Sigmoid colon (tissue), 7 donors: ENCODE results near the gene BICC1. TPM values are rescaled to one million over a fixed set of nuclear protein-coding genes. Genes with fewer than 3 reads are reported as not detected.

Source experiments
- DNase-seq: peaks from one replicate; pipeline ENCODE4 v3.0.0-alpha.2; 2019
- H3K27ac ChIP-seq, 4 donors: fragments of 200-600 bp; sonication (generic); one replicate each; pipeline ENCODE4 v1.5.1; 2016 to 2019; ENCODE audit warnings: mild to moderate bottlenecking in 1 of 4
- H3K27me3 ChIP-seq, 3 donors: fragments of 200-600 bp; sonication (generic); one replicate each; pipeline ENCODE4 v1.5.1; 2019; ENCODE audit warnings: mild to moderate bottlenecking in 1 of 3
- H3K36me3 ChIP-seq, 4 donors: fragments of 200-600 bp; sonication (generic); one replicate each; pipeline ENCODE4 v1.5.1; 2016 to 2019
- H3K4me1 ChIP-seq, 4 donors: fragments of 200-600 bp; sonication (generic); one replicate each; pipeline ENCODE4 v1.5.1; 2017 to 2019
- H3K4me3 ChIP-seq, 4 donors: fragments of 200-600 bp; sonication (generic); one replicate each; pipeline ENCODE4 v1.5.1; 2017 to 2019; ENCODE audit warnings: mild to moderate bottlenecking in 2 of 4, moderate library complexity in 1 of 4
- H3K9me3 ChIP-seq, 4 donors: fragments of 200-600 bp in 3 of 4; sonication (generic) in 3 of 4; one replicate each; pipeline versions ENCODE4 v1.5.1 to v1.6.1; 2013 to 2019
- EP300 ChIP-seq, 4 donors: sonication (generic); formaldehyde crosslinking; IDR thresholded peaks; one replicate each; pipeline ENCODE4 v1.6.1; 2017; ENCODE audit warnings: antibody characterized with exemption in 4 of 4
- POLR2A ChIP-seq, 2 donors: fragments of 450-650 bp; IDR thresholded peaks; one replicate each; pipeline ENCODE4 v1.6.1; 2016; ENCODE audit warnings: antibody characterized with exemption in 2 of 2, mild to moderate bottlenecking in 2 of 2, moderate library complexity in 2 of 2
- POLR2AphosphoS5 ChIP-seq, 4 donors: sonication (generic); formaldehyde crosslinking; IDR thresholded peaks; one replicate each; pipeline ENCODE4 v1.6.1; 2017; ENCODE audit warnings: antibody characterized with exemption in 4 of 4
- WGBS, 2 donors: extraction: QIAGEN DNeasy Blood & Tissue Kit; methylation state at CpG; one replicate each; pipeline ENCODE4 v1.1.7; 2013; 5-methylcytosine and 5-hydroxymethylcytosine counted together
- intact Hi-C: fragments of 100-400 bp; cut with DNase I; formaldehyde crosslinking; loops from one replicate; pipeline ENCODE4 v1.15.1; 2023
- polyA plus RNA-seq, 3 donors: library from polyadenylated mRNA; stranded (reverse); fragments of 200-250 nt; gene quantifications; one replicate each; pipeline ENCODE4 v1.2.3, GENCODE V29; 2013
- total RNA-seq, 4 donors: library from RNA; depleted of rRNA; stranded (reverse); fragments of >200 nt; gene quantifications; one replicate each; pipeline ENCODE4 v1.1.0, GENCODE V29; 2016
- TF ChIP-seq, protein P1 (sequence below), 4 experiments: fragments of 450-650 bp in 3 of 4; fragments of 200-600 bp in 1 of 4; IDR thresholded peaks; one replicate each; pipeline ENCODE4 v1.5.1; 2016 to 2019; ENCODE audit warnings: antibody characterized with exemption in 4 of 4, mild to moderate bottlenecking in 3 of 4, moderate library complexity in 2 of 4
- donor health status: healthy with polysubstance abuse.
- donor health status: Bipolar disorder and iron deficiency.
- donor health status: healthy.

Gene BICC1
- total and polyA plus RNA-seq, 7 donors = 0.46 to 17.3 (median 7.9) TPM

GRCh38 chr10:58725901-58726300, 213.2 kb downstream of the BICC1 start:
- H3K9me3 ChIP-seq = no peaks in the 10 kb centered on the region
- H3K27ac ChIP-seq = no peak overlapping the region
- H3K27me3 ChIP-seq = no peaks in the 10 kb centered on the region
- no peak for DNase-seq
- H3K36me3 ChIP-seq = no peaks in the 10 kb centered on the region
- no peak for TF ChIP-seq EP300 (IDR thresholded peaks at IDR 0.05)
- no peak for TF ChIP-seq POLR2A (IDR thresholded peaks at IDR 0.05)
- no peak for TF ChIP-seq POLR2AphosphoS5 (IDR thresholded peaks at IDR 0.05)
- TF ChIP-seq, protein P1, sequence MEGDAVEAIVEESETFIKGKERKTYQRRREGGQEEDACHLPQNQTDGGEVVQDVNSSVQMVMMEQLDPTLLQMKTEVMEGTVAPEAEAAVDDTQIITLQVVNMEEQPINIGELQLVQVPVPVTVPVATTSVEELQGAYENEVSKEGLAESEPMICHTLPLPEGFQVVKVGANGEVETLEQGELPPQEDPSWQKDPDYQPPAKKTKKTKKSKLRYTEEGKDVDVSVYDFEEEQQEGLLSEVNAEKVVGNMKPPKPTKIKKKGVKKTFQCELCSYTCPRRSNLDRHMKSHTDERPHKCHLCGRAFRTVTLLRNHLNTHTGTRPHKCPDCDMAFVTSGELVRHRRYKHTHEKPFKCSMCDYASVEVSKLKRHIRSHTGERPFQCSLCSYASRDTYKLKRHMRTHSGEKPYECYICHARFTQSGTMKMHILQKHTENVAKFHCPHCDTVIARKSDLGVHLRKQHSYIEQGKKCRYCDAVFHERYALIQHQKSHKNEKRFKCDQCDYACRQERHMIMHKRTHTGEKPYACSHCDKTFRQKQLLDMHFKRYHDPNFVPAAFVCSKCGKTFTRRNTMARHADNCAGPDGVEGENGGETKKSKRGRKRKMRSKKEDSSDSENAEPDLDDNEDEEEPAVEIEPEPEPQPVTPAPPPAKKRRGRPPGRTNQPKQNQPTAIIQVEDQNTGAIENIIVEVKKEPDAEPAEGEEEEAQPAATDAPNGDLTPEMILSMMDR (IDR thresholded peaks at IDR 0.05) = no peak
- H3K4me3 ChIP-seq = no peak overlapping the region
- intact Hi-C loops = no loop called here
- H3K4me1 ChIP-seq = no peaks in the 10 kb centered on the region

GRCh38 chr10:58727633-58728032, 215.0 kb downstream of the BICC1 start:
- no peak overlapping the region for H3K27ac ChIP-seq
- no peaks in the 10 kb centered on the region for H3K36me3 ChIP-seq
- H3K4me3 ChIP-seq = no peak overlapping the region
- no peak for DNase-seq
- peaks cover 0 to 2% (median 0%) of the 10 kb centered on the region in 4 donors for H3K4me1 ChIP-seq
- no peak for TF ChIP-seq EP300 (IDR thresholded peaks at IDR 0.05)
- TF ChIP-seq, protein P1 (IDR thresholded peaks at IDR 0.05) = no peak
- intact Hi-C loops = no loop called here
- no peaks in the 10 kb centered on the region for H3K27me3 ChIP-seq
- no peaks in the 10 kb centered on the region for H3K9me3 ChIP-seq

DNA sequence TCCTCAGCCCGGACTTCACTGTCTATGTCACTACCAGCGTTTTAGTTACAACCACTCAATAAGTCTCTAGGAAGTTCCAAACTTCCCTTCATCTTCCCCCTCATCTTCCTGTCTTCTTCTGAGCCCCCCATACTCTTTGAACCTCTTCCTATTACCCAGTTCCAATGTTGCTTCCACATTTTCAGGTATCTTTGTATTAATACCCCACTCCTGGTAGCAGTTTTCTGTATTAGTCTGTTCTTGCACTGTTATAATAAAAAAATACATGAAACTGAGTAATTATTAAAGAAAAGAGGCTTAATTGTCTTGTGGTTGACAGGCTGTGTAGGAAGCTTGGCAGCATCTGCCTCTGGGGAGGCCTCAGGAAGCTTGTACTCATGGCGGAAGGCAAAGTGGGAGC, 218.6 kb downstream of the BICC1 start:
- TF ChIP-seq POLR2A (IDR thresholded peaks at IDR 0.05) = no peak
- TF ChIP-seq, protein P1 (IDR thresholded peaks at IDR 0.05) = no peak
- TF ChIP-seq POLR2AphosphoS5 (IDR thresholded peaks at IDR 0.05) = no peak
- no peak for TF ChIP-seq EP300 (IDR thresholded peaks at IDR 0.05)
- Histone ChIP-seq H3K4me1 (peaks cover 0 to 9% (median 2%) of the 10 kb centered on the region in 4 donors), H3K4me3 (no peak overlapping the region), H3K27me3 (no peaks in the 10 kb centered on the region), H3K36me3 (no peaks in the 10 kb centered on the region), H3K9me3 (no peaks in the 10 kb centered on the region), H3K27ac (no peak overlapping the region)
- 93 to 96% methylated on average over 3 of the region's 3 CpGs for WGBS, 2 donors
- intact Hi-C loops = no loop called here
- no peak for DNase-seq

DNA sequence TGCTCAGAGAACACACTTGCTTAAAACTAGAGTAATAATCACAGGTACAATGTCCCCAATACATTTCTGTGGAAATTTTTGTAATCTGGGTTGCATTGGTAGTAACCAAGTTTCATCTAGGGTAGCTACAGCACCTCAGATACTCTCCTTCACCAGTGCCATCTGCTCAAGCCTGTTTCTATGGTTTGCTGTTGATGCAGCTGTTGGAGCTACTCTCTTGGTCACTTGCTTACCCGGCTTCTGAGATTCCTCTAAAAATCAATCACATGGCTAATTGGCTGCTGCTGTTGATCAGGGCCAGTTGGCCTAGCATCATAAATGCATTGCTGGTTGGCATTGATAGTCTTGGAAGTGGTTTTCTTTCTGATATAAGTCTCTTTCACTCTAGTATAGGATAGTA, 220.8 kb downstream of the BICC1 start:
- no peak for DNase-seq

GRCh38 chr10:58734116-58734515, 221.4 kb downstream of the BICC1 start:
- no peak for DNase-seq
- intact Hi-C loops = no loop called here
- Histone ChIP-seq H3K4me3 (no peak overlapping the region), H3K9me3 (no peaks in the 10 kb centered on the region), H3K27me3 (no peaks in the 10 kb centered on the region), H3K4me1 (peaks cover 0 to 9% (median 2%) of the 10 kb centered on the region in 4 donors), H3K27ac (no peak overlapping the region), H3K36me3 (no peaks in the 10 kb centered on the region)
- TF ChIP-seq POLR2AphosphoS5 (IDR thresholded peaks at IDR 0.05) = no peak
- TF ChIP-seq EP300 (IDR thresholded peaks at IDR 0.05) = no peak
- TF ChIP-seq, protein P1 (IDR thresholded peaks at IDR 0.05) = no peak
- 79 to 80% methylated on average over 5 of the region's 5 CpGs for WGBS, 2 donors

More for the DNA sequence above, 220.8 kb downstream of the BICC1 start:
- H3K27me3 ChIP-seq = no peaks in the 10 kb centered on the region
- 91 to 93% methylated on average over 1 of the region's 1 CpG for WGBS, 2 donors
- peaks cover 0 to 9% (median 2%) of the 10 kb centered on the region in 4 donors for H3K4me1 ChIP-seq
- no peak overlapping the region for H3K4me3 ChIP-seq
- H3K27ac ChIP-seq = no peak overlapping the region
- no peaks in the 10 kb centered on the region for H3K36me3 ChIP-seq
- no peaks in the 10 kb centered on the region for H3K9me3 ChIP-seq
- TF ChIP-seq EP300 (IDR thresholded peaks at IDR 0.05) (no peak), POLR2A (IDR thresholded peaks at IDR 0.05) (no peak), POLR2AphosphoS5 (IDR thresholded peaks at IDR 0.05) (no peak)
- TF ChIP-seq, protein P1 (IDR thresholded peaks at IDR 0.05) = no peak
- intact Hi-C loops = no loop called here
